A673 (cell line): ENCODE data around the gene MYOG. TPM values are rescaled to one million over a fixed set of nuclear protein-coding genes. Genes with fewer than 3 reads are reported as not detected.

Experiments
- BruUV-seq: library from RNA; stranded (reverse); fragments of 400-500 nt; replicated peaks from 2 replicates; lab custom pipeline; 2021; lab: Mats Ljungman, UMichigan
- CTCF ChIA-PET: fragments of 300-600 bp; sonication (Branson Sonifier 250); formaldehyde crosslinking; loops from one replicate; lab custom pipeline; 2022; ENCODE audit warnings: antibody characterized with exemption; lab: Charles Lee
- POLR2A ChIA-PET: fragments of 300-600 bp; sonication (Branson Sonifier 250); formaldehyde crosslinking; loops from one replicate; lab custom pipeline; 2022; ENCODE audit warnings: antibody characterized with exemption; ENCODE audit not compliant: low non-redundant PET; lab: Charles Lee
- DNase-seq: peaks from one replicate; pipeline ENCODE4 v3.0.0-alpha.2; 2015; ENCODE audit warnings: low spot score
- H3K27ac ChIP-seq: fragments of 200-600 bp; sonication (generic); 2 replicates; pipeline ENCODE4 v1.5.1; 2016; ENCODE audit warnings: mixed run types, low read depth, mild to moderate bottlenecking, mixed read lengths, antibody characterized with exemption, low read length; ENCODE audit not compliant: poor library complexity, severe bottlenecking
- H3K27me3 ChIP-seq: fragments of 200-600 bp; sonication (generic); replicated peaks from 2 replicates; pipeline ENCODE4 v1.6.1; 2017; ENCODE audit warnings: mixed run types, low read depth, mild to moderate bottlenecking, mixed read lengths, antibody characterized with exemption, low read length; ENCODE audit not compliant: insufficient read depth, poor library complexity
- H3K36me3 ChIP-seq: fragments of 200-600 bp; sonication (generic); 2 replicates; pipeline ENCODE4 v1.6.1; 2016; ENCODE audit warnings: mixed run types, mild to moderate bottlenecking, mixed read lengths, antibody characterized with exemption, low read length; ENCODE audit not compliant: insufficient read depth, poor library complexity, severe bottlenecking
- H3K4me1 ChIP-seq: fragments of 200-600 bp; sonication (generic); 2 replicates; pipeline ENCODE4 v1.6.1; 2017; ENCODE audit warnings: mixed run types, mild to moderate bottlenecking, mixed read lengths, antibody characterized with exemption, low read length; ENCODE audit not compliant: insufficient read depth, poor library complexity, severe bottlenecking
- H3K4me3 ChIP-seq: fragments of 200-600 bp; sonication (generic); 2 replicates; pipeline ENCODE4 v1.5.1; 2016; ENCODE audit warnings: low read depth, mixed run types, mild to moderate bottlenecking, mixed read lengths, low read length; ENCODE audit not compliant: poor library complexity, severe bottlenecking
- H3K9me3 ChIP-seq: fragments of 200-600 bp; sonication (generic); 2 replicates; pipeline ENCODE4 v1.6.1; 2016; ENCODE audit warnings: mixed run types, low read depth, mild to moderate bottlenecking, mixed read lengths, antibody characterized with exemption, low read length; ENCODE audit not compliant: poor library complexity, severe bottlenecking
- EZH2 ChIP-seq: fragments of 200-600 bp; sonication (generic); IDR thresholded peaks from 2 replicates; pipeline ENCODE4 v1.6.1; 2017; ENCODE audit warnings: borderline replicate concordance, low read depth, mild to moderate bottlenecking, mixed read lengths, antibody characterized with exemption, low read length; ENCODE audit not compliant: poor library complexity, severe bottlenecking
- intact Hi-C: fragments of 100-400 bp; cut with micrococcal nuclease; formaldehyde crosslinking; loops from one replicate; pipeline ENCODE4 v1.10.0; 2022; ENCODE audit not compliant: unreplicated experiment
- total RNA-seq: library from RNA; stranded (reverse); gene quantifications from 2 replicates; pipeline ENCODE4 v1.2.3, GENCODE V29; 2021
- TF ChIP-seq, protein P1 (sequence below): fragments of 300-800, 200-600 bp; sonication (generic); conservative IDR thresholded peaks from 2 replicates; pipeline ENCODE4 v1.5.1; 2017; ENCODE audit warnings: low read depth, mild to moderate bottlenecking, antibody characterized with exemption, low read length, moderate library complexity, mixed read lengths

The MYOG gene
- total RNA-seq, 1 experiment from 2014 or later, result not detected

- H3K36me3 ChIP-seq, result no peaks in the 10 kb centered on the region
- CTCF ChIA-PET, result interaction anchor here (1.1 to 1.5 kb wide), 3 partner anchors 9 to 16 kb away, joined by 3 to 5 read pairs (median 3); no protein-coding TSS in a partner anchor
Observed at GRCh38 chr1:203055161-203055799, 30.5 kb downstream of the MYOG start.

DNA sequence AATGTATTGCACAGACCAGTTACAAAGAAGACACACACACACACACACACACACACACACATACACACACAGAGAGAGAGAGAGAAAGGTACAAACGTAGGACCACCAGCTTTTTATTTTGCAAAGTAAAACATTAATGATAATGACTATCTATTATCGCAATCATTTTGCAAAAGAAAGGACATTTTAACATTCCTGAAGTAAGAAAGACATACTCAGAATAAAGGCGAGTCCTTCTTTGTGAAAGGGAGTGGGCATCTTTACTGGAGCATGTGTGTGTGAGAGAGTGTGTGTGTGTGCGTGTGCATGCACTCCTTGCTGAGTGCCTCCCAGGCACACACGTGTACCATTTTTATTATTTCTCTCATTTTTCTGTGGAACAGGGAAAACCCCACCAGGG, 31.2 kb downstream of the MYOG start:
- no peaks in the 10 kb centered on the region for H3K27me3 ChIP-seq
- DNase-seq, result no peak
- intact Hi-C loops, result no loop called here
- H3K4me1 ChIP-seq, result peaks cover 9% of the 10 kb centered on the region
- BruUV-seq, result no TSS peak
- ChIA-PET CTCF (interaction anchor here (1.1 to 1.5 kb wide), 3 partner anchors 9 to 15 kb away, joined by 3 to 5 read pairs (median 3); no protein-coding TSS in a partner anchor), POLR2A (no interaction called here)
- no peaks in the 10 kb centered on the region for H3K9me3 ChIP-seq
- no peaks in the 10 kb centered on the region for H3K36me3 ChIP-seq
- no peak for TF ChIP-seq EZH2
- TF ChIP-seq, protein P1, sequence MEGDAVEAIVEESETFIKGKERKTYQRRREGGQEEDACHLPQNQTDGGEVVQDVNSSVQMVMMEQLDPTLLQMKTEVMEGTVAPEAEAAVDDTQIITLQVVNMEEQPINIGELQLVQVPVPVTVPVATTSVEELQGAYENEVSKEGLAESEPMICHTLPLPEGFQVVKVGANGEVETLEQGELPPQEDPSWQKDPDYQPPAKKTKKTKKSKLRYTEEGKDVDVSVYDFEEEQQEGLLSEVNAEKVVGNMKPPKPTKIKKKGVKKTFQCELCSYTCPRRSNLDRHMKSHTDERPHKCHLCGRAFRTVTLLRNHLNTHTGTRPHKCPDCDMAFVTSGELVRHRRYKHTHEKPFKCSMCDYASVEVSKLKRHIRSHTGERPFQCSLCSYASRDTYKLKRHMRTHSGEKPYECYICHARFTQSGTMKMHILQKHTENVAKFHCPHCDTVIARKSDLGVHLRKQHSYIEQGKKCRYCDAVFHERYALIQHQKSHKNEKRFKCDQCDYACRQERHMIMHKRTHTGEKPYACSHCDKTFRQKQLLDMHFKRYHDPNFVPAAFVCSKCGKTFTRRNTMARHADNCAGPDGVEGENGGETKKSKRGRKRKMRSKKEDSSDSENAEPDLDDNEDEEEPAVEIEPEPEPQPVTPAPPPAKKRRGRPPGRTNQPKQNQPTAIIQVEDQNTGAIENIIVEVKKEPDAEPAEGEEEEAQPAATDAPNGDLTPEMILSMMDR, result no peak
- no peak overlapping the region for H3K27ac ChIP-seq
- H3K4me3 ChIP-seq, result no peak overlapping the region

More at GRCh38 chr1:203055161-203055799, 30.5 kb downstream of the MYOG start:
- intact Hi-C loops, result no loop called here
- no peak overlapping the region for H3K4me3 ChIP-seq
- no peak overlapping the region for H3K27ac ChIP-seq
- H3K4me1 ChIP-seq, result peaks cover 9% of the 10 kb centered on the region
- no peaks in the 10 kb centered on the region for H3K9me3 ChIP-seq
- DNase-seq, result peak; percentile 44
- TF ChIP-seq EZH2, result no peak
- TF ChIP-seq, protein P1, result peak; percentile 39; the same call in 1 of the 2 replicates
- POLR2A ChIA-PET, result no interaction called here
- H3K27me3 ChIP-seq, result no peaks in the 10 kb centered on the region
- no TSS peak for BruUV-seq

- ChIA-PET POLR2A (no interaction called here), CTCF (interaction anchor here (1.1 to 1.5 kb wide), 2 partner anchors 8 to 15 kb away, joined by 3 read pairs; no protein-coding TSS in a partner anchor)
- no peak overlapping the region for H3K27ac ChIP-seq
- DNase-seq, result no peak
- no peak for TF ChIP-seq EZH2
- TF ChIP-seq, protein P1, result no peak
- BruUV-seq, result no TSS peak
- H3K4me3 ChIP-seq, result no peak overlapping the region
- intact Hi-C loops, result no loop called here
- H3K36me3 ChIP-seq, result no peaks in the 10 kb centered on the region
- no peaks in the 10 kb centered on the region for H3K27me3 ChIP-seq
- peaks cover 9% of the 10 kb centered on the region for H3K4me1 ChIP-seq
- H3K9me3 ChIP-seq, result no peaks in the 10 kb centered on the region
Observed at GRCh38 chr1:203054184-203054583, 31.6 kb downstream of the MYOG start.
